GM12892 (cell line): ENCODE data around the gene PPIB.

Experiments
- POLR2AphosphoS5 ChIP-seq: IDR thresholded peaks from 2 replicates; pipeline ENCODE4 v1.6.1; 2011; ENCODE audit warnings: low read depth, low read length, control low read depth
- TAF1 ChIP-seq: IDR thresholded peaks from 2 replicates; pipeline ENCODE4 v1.6.1; 2011; ENCODE audit warnings: low read depth, mild to moderate bottlenecking, control low read depth, low read length, borderline replicate concordance

DNA sequence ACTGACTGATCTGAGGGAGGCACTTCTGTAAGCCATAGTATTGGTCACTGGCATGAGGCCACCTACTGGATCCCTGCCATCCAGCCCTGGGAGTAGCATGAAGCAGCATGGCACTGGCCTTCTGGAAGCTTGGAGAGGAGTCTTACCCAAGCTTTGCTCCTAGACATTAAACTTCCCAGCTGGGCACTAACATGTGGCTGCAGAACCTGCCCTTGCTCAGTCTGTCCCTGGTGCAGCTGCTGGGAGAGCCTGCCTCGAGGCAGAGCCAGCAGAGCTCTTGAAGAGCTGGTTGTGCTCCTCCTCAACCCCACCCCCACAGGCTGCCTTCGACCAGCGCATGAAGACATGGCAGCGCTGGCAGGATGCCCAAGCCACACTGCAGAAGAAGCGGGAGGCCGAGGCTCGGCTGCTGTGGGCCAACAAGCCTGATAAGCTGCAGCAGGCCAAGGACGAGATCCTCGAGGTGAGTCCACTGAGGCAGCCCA, 28.4 kb downstream of the PPIB start:
- TF ChIP-seq POLR2AphosphoS5 = no peak
- no peak for TF ChIP-seq TAF1
